NCI-H524 (cell line): ENCODE data around the gene PLXNA2.

ENCODE experiments used
- DNase-seq, 2 experiments: peaks; one replicate each; lab custom pipeline; 2025; lab: John Stamatoyannopoulos, UW

The PLXNA2 gene

DNA sequence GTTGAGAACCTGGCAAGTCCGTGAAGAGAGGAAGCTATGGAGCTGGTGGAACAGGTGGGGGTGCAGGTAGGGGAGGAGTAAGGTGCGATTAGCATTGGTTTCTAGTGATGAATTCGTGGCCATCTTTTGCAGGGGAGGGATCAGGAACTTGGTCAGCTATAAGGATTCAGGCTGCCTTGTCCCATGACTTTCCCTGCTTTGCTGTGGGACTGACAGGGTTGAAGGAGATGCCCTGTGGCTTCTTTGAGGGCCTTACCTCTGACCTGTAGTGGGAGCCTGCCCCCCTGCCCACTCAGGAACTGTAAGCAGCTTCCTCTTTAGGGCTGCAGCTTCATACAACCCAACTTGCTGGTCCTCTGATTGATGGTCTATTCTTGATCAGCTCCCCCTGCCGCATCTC, 248.6 kb downstream of the PLXNA2 start:
- no peak for DNase-seq

DNA sequence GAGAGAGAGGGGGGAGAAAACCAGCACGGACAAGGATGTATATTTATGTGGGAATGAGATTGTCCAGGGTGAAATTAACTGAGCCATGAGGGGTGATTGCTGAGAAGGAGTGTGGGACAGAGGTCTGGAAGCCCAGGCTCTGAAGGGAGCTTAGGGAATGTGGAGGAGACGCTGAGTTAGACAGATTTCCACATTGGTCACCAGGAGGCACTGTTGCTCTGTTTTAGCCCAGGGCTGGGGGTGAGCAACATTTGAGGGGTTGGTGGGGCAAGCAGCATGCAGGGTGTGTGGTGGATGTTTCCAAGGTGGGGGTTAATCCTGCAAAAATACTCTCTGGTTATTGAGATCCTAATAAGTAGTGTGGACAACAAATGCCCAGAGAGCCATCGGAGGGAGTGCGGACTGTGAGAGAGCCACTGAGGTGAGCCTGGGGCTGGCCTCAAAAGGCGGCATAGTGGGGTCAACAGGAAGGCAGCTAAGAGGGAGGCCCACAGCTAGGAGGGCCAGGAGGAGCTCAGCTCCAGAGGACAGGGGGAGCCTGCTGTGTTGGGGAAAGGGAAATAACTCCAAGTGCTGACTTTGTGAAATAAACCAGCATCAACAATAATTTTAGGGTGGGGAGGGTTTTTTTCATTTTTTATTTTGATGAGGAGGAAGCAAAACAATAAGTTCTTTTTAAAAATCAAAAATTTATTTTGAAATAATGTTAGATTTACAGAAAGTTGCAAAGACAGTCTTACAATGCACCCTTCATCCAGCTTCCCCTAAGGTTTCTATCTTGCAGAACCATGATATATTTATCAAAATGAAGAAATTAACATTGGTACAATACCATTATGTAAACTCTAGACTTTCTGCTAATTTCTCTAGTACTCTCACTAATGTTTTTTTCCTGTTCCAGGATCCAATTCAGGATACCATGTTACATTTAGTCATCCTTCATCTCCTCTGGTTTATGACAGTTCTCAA, 250.4 kb downstream of the PLXNA2 start:
- DNase-seq, result no peak

DNA sequence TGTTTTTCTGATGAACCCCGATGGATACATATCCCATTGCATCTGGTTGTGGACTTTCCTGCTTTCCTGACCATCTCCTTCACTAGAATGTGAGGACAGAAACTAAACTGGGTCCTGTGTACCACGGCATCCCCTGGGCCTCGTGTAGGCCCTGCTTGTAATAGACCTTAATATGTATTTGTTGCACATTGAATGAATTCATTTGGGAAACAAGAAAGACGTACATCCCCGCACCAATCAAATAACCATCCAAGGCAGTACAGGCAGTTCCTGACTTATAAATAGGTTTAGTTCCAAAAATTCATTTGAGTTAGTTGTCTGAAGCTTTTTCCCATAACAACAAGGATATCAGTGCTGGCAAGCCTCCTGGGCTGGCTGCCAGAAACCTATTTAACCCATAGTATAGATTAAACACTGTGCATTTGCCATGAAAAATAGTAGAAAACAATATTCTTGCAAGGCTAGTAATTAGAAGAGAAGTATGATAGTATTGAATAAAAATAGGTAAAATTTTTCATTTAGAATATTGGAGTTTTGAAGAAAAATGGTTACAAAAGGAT, 251.4 kb downstream of the PLXNA2 start:
- DNase-seq, result no peak

DNA sequence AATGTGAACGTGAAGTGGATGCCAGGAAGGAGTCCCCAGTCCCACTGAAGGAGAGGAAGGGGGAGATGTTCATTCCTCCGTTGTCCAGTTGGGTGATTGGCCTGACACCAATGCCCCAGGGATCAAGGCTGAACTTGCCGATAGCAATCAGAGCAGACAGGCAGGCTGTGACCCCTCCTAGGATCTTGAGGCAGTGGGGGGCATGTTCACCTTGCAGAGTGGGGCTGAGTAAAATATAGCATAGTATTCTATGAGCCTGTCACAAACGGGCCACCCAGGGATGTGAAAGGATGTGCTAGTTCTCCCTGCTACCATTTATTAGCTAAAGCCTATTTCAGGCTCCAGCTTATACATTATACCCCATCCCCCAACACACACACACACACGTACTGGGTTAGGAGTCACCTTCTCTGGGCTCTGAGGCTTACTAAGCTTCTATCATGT, 252.6 kb downstream of the PLXNA2 start:
- DNase-seq, result no peak

DNA sequence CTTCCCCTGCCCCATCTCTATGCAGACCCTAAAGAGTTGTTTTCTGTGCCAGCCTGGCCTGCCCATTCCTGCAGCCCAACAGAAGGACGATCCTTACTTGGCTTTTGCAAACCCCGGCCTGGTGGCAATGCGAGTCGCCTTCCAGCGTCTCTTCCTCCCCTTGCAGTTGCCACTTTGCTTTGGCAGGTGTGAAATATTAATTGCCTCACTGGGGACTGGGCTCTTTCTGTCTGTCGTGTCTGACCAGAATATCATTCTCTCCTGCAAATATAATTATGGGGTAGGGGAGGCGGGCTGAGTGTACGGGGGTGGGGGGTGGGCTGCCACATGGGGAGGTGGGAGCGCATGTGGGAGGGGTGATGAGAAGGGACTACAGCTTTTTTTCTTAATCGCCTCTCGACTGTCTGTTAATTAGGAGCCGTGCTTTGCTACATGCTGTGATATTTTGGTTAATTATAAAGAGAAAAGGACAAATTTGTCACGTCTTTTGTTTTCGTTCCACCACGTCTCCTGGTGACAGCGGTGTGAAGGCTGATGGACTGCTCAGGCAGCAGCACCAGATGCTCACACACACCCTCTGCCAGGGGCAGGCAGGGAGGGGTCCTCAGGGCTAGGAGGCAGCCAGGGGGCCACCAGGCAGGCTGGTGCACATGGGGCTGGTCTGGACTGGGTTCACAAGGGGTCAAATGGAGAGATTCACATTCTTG, 253.2 kb downstream of the PLXNA2 start:
- DNase-seq, result no peak

DNA sequence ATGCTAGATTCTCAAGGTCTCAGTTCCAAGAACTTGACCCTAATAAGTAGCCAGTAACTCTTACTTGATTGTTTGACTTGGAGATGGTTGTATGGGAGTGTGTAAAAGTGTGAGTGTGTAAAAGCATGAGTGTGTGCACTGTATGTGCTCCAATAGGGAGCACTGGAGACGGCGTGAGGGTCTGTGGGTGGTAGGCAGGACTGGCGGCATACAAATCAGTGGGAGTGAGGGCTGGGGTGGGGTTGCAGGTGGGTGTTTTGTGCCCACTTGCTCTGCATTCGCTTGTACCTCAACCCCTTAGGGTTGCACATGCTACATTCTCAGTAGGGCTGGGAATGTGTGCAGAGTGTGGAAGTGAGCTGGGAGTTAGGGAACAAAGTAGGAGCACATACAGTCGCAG, 253.7 kb downstream of the PLXNA2 start:
- no peak for DNase-seq

DNA sequence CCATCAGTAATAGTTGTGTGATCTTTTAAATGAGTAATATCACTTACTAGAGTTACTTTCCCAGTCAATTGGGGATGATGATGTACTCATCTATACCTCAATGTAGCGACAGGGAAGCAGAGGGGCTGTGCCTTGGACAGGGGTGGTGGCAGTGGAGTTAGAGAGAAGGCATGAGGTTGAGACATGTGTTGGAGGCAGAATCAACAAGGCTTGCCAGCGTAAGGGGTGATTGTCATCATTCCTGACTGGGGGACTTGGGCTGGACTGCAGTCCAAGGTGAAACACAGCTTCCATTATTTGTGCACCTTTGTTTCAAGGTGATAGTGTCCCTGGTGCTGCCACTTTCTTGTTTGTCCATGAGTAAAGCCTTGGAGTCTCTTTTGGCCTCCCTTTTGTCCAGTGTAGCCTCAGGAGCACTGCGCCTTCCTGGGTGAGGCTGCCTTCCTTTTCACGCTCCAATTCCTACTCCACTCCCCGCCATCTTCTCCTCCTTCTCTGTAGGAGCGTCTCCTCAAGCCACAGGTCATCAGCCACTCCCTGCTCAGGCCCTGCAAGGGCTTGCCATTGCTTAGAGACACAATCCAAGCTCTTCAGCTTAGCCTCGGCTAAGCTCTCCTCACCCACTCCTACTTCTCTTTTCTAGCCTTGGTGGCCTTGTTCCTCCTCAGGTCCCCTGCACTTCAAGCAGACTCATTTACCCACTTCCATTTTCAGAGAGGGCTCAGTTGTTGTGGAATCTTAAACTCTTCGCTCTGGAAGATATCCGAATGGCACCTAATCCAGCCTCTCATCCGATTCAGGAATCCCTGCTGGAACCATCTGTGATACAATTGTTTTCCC, 255.6 kb downstream of the PLXNA2 start:
- no peak for DNase-seq

DNA sequence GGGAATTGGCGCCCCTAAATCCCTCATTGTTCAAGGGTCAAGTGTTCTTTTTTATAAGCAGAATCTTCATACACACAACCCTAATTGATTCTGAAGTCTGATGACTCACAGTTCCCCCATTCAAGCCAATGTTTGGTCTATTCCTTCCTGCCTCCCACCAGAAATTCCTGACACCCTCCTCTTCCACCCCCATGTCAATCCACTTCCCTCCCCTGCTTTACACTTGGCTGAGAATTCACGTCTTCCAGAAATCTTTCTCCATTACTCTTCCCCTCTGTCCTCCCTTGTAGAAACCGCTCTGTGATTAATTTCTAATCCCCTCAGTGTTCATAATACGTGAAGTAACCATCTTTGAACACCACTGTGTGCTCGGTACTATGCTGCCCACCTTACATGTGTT, 257.0 kb downstream of the PLXNA2 start:
- DNase-seq, result no peak

DNA sequence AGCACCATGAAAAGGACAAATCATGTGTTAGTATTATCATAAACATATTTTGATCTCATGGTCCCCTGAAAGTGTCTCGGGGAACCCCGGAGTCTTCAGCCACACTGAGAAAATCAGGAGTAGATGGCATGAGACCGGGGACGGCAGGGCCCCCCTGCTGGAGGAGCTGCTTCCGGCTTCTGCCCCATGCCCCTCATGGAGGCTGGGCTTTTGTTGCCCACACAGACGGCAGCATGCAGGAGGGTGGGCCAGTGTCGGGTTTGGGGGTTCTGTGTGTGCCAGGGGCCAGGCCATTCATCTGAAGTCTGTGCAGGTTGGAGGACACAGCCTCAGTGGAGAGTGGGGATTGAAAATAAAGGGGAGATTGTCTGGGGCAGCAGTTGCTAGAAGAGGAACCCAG, 258.2 kb downstream of the PLXNA2 start:
- no peak for DNase-seq

DNA sequence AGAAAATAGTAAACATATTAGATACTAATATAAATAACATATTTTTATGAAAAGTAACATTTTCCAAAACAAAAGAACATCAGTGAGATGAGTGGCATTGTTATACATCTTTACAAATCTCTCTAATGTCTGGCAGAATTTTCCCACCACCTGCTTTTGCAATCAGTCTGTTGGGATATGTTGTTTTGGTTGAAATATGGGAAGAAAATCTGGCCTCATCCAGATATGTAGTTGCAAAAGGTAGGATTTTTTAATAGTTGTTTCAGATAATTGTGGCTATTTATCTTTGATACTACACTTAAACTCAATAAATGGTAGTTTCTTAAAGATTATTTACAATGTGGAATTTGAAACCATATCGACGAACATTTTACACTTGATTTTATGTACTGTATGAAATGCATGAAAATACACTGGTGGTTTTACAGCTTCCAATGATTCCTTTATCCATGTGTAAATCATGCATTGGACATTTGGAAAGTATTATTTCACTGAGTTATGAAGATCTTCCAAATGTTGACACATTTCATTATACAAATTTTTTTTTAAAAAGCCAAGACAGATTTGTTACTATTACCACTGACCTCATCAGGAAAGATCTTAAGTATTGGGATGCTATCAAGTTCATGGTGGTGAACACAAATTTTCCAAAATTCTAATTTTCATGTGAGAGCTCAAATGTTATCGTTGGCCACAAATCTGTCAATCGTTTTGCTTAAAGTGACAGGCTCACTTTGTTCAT, 259.2 kb downstream of the PLXNA2 start:
- no peak for DNase-seq

DNA sequence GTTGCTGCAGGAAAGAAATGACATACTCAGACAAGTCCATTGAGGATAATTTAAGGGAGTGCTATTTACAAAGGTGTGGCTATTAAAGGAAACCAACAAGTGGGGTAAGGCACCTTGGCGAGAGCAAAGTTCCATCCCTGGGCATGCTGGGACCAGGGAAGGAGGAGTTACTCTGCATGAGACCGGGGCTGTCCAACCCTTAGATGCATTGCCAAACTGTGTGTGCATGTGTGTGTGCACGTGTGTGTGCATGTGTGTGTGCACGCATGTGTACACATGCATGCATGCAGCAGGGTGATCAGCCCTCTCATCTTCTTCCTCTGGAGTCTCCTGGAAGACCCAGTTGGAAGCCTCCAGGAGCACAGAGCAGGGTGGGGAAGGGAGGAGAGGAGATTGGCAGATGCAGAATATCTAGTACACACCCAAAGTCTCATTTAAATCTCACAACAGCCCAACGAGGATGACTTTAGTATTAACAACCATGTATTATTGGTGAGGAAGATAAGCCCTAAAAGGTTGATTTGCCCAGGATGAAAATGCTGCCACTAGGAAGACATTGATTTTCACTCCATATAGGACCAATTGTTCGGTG, 261.0 kb downstream of the PLXNA2 start:
- no peak for DNase-seq

DNA sequence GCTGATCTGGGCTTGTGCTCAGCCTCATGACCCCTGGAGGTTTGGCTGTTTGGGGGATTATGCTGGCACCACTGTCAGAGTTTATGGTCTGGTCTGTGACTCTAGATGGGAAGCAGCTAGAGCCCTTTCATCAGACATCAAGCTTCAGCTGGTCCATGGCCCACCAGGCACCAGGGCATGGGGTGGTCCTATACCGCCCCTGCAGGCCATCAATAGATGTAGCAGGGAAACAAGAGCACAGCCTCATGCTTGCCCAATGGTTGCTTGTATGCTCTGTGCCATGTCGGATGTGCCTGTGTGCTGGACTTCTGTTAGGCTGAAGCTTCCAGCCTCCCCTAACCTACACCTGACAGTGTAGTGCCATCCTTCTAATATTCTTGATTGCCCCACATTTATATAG, 262.2 kb downstream of the PLXNA2 start:
- peak in 1 of 2 experiments; percentile 25 for DNase-seq

DNA sequence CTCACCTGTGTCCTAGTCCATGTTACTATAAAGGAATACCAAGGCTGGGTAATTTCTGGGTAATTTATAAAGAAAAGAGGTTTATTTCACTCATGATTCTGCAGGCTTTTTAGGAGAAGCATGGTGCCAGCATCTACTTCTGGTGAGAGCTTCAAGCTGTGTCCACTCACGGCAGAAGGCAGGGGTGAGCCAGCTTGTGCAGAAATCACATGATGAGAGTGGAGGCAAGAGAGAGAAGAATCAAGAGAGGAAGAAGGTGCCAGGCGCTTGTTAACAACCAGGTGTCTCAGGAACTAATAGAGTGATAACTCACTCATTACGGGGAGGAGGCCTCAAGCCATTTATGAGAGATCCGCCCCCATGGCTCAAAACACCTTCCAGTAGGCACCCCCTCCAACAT, 265.7 kb downstream of the PLXNA2 start:
- no peak for DNase-seq

DNA sequence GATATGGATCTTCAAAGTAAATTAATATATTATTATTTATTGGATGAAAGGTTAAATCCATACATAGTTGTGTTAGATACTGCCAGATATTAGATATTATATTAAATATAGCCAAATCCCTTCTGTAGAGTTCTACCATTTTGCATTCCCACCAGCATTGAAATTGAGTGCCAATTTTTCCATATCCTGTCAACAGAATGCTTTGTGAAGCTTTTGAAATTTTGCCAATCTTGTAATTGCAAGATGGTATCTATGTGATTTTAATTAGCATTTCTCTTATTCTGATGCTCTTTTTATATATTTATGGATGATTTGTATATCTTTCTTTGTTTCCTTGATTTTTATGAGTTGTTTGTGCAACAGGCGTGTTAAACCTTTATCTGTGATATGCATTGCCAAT, 266.3 kb downstream of the PLXNA2 start:
- no peak for DNase-seq

DNA sequence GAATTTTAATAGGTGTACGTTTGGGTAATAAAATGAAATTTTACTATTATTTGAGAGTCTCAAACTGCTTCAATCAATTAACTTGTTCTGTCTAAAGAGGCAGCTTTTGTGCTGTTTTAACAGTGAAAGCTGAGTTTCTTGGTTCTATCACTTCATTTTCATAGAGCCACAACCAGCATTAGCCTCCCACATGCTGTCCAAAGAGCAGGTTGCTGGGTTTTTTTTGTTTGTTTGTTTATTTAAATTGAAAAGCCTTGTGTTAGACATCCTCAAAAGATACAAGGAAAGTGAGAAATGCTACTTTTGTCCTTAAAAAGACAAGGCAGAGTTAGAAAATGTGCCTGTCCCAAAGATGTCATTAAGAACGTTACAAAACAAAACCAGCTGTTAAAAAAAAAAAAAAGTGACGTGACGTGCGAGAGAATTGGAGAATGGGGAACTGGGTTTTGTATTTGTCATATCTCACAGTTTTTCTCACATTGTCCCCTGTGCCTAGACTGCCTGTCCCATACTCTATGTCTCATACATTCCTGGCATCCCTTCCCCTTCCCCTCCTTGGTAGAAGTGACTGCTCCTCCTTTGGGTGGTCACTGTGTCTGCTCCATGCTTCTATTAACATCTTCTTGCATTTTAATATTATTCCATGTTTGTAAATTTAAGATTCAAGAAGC, 270.2 kb downstream of the PLXNA2 start:
- DNase-seq, result no peak

DNA sequence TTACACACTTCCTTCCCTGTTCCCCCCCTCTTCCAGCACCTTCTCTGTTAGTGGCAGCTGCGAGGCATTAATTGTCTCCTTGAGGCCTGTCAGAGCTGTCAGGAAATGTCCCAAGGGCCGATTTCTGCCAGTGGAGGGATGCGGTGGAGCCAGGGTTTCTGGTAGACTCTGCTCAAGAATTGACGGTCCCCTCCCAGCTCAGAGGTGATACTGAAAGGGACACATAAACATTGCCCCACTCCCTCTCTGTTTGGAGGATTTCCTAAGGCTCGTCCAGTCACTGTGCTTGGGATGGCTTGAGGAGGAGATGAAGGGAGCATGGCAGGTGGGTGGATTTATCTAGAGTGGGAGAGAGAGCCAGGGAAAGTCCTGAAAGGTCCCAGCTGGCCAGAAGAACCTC, 271.8 kb downstream of the PLXNA2 start:
- DNase-seq, result peak; percentile 47 to 70
